ENCODE results near the gene DUSP11.

DNA sequence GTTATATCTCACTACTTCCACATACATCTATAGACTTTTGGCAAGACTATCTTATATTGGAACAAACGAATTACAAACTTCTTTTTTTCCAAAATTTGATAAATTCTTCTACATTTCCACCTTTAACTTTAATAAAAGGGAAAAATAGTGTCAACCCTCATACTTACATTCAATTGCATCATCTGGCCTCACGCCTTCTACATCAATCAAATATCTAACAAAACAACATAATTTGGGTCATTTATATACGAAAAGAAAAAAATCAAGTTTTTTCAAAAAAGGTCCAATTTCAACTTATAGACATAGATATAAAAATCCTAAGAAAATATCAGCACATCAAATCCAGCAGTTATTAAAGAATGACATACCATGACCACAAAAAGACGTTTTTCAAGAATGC is 12.9 kb downstream of the DUSP11 start:
- TF ChIP-seq YY1 (IDR thresholded peaks at IDR 0.05; ENCODE audit: low read depth): no peak
- no peak for TF ChIP-seq TAF1 (IDR thresholded peaks at IDR 0.05; ENCODE audit: low read depth)
- no peak for TF ChIP-seq FOXM1 (IDR thresholded peaks at IDR 0.05; ENCODE audit: borderline replicate concordance, low read depth)
- no peak for TF ChIP-seq CEBPB (IDR thresholded peaks at IDR 0.05)
- no peak for TF ChIP-seq EP300 (IDR thresholded peaks at IDR 0.05; ENCODE audit: borderline replicate concordance)
- TF ChIP-seq, protein P1, sequence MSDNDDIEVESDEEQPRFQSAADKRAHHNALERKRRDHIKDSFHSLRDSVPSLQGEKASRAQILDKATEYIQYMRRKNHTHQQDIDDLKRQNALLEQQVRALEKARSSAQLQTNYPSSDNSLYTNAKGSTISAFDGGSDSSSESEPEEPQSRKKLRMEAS (IDR thresholded peaks at IDR 0.05): no peak
- no peak for TF ChIP-seq REST (IDR thresholded peaks at IDR 0.05; ENCODE audit: low read depth)
- TF ChIP-seq, protein P2, sequence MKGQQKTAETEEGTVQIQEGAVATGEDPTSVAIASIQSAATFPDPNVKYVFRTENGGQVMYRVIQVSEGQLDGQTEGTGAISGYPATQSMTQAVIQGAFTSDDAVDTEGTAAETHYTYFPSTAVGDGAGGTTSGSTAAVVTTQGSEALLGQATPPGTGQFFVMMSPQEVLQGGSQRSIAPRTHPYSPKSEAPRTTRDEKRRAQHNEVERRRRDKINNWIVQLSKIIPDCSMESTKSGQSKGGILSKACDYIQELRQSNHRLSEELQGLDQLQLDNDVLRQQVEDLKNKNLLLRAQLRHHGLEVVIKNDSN (IDR thresholded peaks at IDR 0.05): no peak
- TF ChIP-seq CREB1 (IDR thresholded peaks at IDR 0.05; ENCODE audit: low read depth): no peak
- TF ChIP-seq RAD21 (IDR thresholded peaks at IDR 0.05; ENCODE audit: low read depth): no peak
- TF ChIP-seq TEAD4 (IDR thresholded peaks at IDR 0.05): no peak
